ENCODE data around the gene CDKN2AIP.

GRCh38 chr4:183409934-183410333, 34.5 kb upstream of the CDKN2AIP start:
- TF ChIP-seq CTCF (IDR thresholded peaks at IDR 0.05; ENCODE audit: low read depth, low read length) (no peak), EZH2phosphoT487 (IDR thresholded peaks at IDR 0.05; ENCODE audit: low read depth) (no peak)

Data from OCI-LY3 (cell line).